ENCODE results near the gene SLC16A8. TPM values are rescaled to one million over a fixed set of nuclear protein-coding genes. Genes with fewer than 3 reads are reported as not detected.

Gene SLC16A8
- total RNA-seq, 1 experiment from 2014 or later: 1.1 TPM

- Mint-ChIP-seq H3K9me3 (no peaks in the 10 kb centered on the region), H3K27ac (no peak overlapping the region), H3K4me1 (peaks cover 0 to 4% of the 10 kb centered on the region in 2 experiments; a peak in 1 of 4 replicates), H3K27me3 (ENCODE audit: low read depth) (no peaks in the 10 kb centered on the region), H3K36me3 (ENCODE audit: insufficient read depth in 1 of 3, low read depth in 3 of 3) (peaks cover 8 to 69% (median 63%) of the 10 kb centered on the region in 3 experiments), H3K4me3 (no peak overlapping the region)
- no peak for TF ChIP-seq CTCF (conservative IDR thresholded peaks at IDR 0.05)
- no peak overlapping the region for H4K91ac ChIP-seq (ENCODE audit: insufficient read length, low read depth, low read length)
- H3K56ac ChIP-seq (ENCODE audit: insufficient read length, low read depth, low read length): no peak overlapping the region
- no peaks in the 10 kb centered on the region for H3K4me1 ChIP-seq (ENCODE audit: insufficient read depth, low read length)
- H2AFZ ChIP-seq (ENCODE audit: low read length): no peak overlapping the region
- no peaks in the 10 kb centered on the region for H4K20me1 ChIP-seq (ENCODE audit: control insufficient read depth, insufficient read depth, insufficient read length)
- H2BK20ac ChIP-seq (ENCODE audit: low read depth, low read length, poor library complexity, severe bottlenecking): no peak overlapping the region
- no peaks in the 10 kb centered on the region for H3K23me2 ChIP-seq (ENCODE audit: insufficient read length, low read depth, low read length, poor library complexity, severe bottlenecking)
- no peak overlapping the region for H3K4ac ChIP-seq (ENCODE audit: low read depth, low read length)
- H4K5ac ChIP-seq (ENCODE audit: insufficient read length, low read depth, low read length): no peak overlapping the region
- H2BK120ac ChIP-seq (ENCODE audit: low read depth, low read length, poor library complexity, severe bottlenecking): no peak overlapping the region
- H3K27me3 ChIP-seq (ENCODE audit: insufficient read depth, low read length): no peaks in the 10 kb centered on the region
- WGBS (ENCODE audit: extremely low coverage, insufficient read length, low lambda C conversion rate): no CpG with 5 or more reads among the region's 8 CpGs
- DNase-seq: no peak
- no peak overlapping the region for H2AK5ac ChIP-seq (ENCODE audit: insufficient read length, low read length)
- H3K9me3 ChIP-seq (ENCODE audit: control insufficient read depth, low read depth, low read length): no peaks in the 10 kb centered on the region
- no peak overlapping the region for H3K4me2 ChIP-seq (ENCODE audit: insufficient read depth, insufficient read length, low read length)
- H3T11ph ChIP-seq (ENCODE audit: low read length): no peak overlapping the region
- no peak overlapping the region for H3K9ac ChIP-seq (ENCODE audit: extremely low read depth, insufficient read length, low read length)
- H2BK12ac ChIP-seq (ENCODE audit: insufficient read length, low read depth, low read length): no peak overlapping the region
- no peaks in the 10 kb centered on the region for H3K79me1 ChIP-seq (ENCODE audit: insufficient read depth, low read depth, low read length, poor library complexity, severe bottlenecking)
- no peak overlapping the region for H3K23ac ChIP-seq (ENCODE audit: insufficient read length, low read depth, low read length)
- no peak overlapping the region for H4K8ac ChIP-seq (replicated peaks; ENCODE audit: insufficient read length, low read depth, low read length)
- no peak overlapping the region for H3K14ac ChIP-seq (ENCODE audit: insufficient read depth, low read length)
- H2BK5ac ChIP-seq (ENCODE audit: insufficient read length, low read length): no peak overlapping the region
- H2BK15ac ChIP-seq (ENCODE audit: low read depth, low read length): no peak overlapping the region
- no peak overlapping the region for H3K18ac ChIP-seq (ENCODE audit: insufficient read length, low read depth, low read length)
- no peaks in the 10 kb centered on the region for H3K79me2 ChIP-seq (ENCODE audit: insufficient read depth, low read length)
- H3K27ac ChIP-seq (ENCODE audit: insufficient read length, low read depth, low read length): no peak overlapping the region
Observed at GRCh38 chr22:38065539-38065938, 18.4 kb downstream of the SLC16A8 start.
